HepG2 (cell line): ENCODE measurements around the gene TRIM4. TPM values are rescaled to one million over a fixed set of nuclear protein-coding genes. Genes with fewer than 3 reads are reported as not detected.

Experiments used
- CCAR2 ChIP-seq: fragments of 200-400 bp; formaldehyde crosslinking; optimal IDR thresholded peaks from 2 replicates; pipeline ENCODE3; 2018; ENCODE audit warnings: low read depth, mild to moderate bottlenecking, low read length, moderate library complexity
- CHCHD3 ChIP-seq: sonication (generic); formaldehyde crosslinking; IDR thresholded peaks from 2 replicates; pipeline ENCODE4 v1.8.0; 2022; ENCODE audit warnings: mild to moderate bottlenecking, missing genetic modification reagents, moderate library complexity
- CREB1 ChIP-seq, 2 experiments: fragments of 450-650 bp in 1 of 2; IDR thresholded peaks; 2 replicates each; pipeline ENCODE4 v1.6.1; 2016 to 2017; ENCODE audit warnings: control low read depth in 1 of 2, mild to moderate bottlenecking in 1 of 2, missing compliant biosample characterization in 1 of 2, missing genetic modification characterization in 1 of 2
- ELF1 ChIP-seq: sonication (generic); formaldehyde crosslinking; IDR thresholded peaks from 2 replicates; pipeline ENCODE4 v1.4.0; 2020; ENCODE audit warnings: missing genetic modification reagents
- KDM3A ChIP-seq: IDR thresholded peaks from 2 replicates; pipeline ENCODE4 v1.6.1; 2018; ENCODE audit warnings: low read depth, missing compliant biosample characterization
- KMT2B ChIP-seq: IDR thresholded peaks from 2 replicates; pipeline ENCODE4 v1.6.1; 2016; ENCODE audit warnings: missing genetic modification reagents, missing compliant biosample characterization
- MTF1 ChIP-seq: sonication (generic); formaldehyde crosslinking; IDR thresholded peaks from 2 replicates; pipeline ENCODE4 v1.5.0; 2020; ENCODE audit warnings: missing genetic modification reagents
- MXI1 ChIP-seq: IDR thresholded peaks from 3 replicates; pipeline ENCODE4 v1.6.1; 2012; ENCODE audit warnings: low read depth, low read length, inconsistent platforms, borderline replicate concordance
- PHF21A ChIP-seq: sonication (generic); formaldehyde crosslinking; IDR thresholded peaks from 2 replicates; pipeline ENCODE4 v1.5.0; 2020; ENCODE audit warnings: mild to moderate bottlenecking, missing genetic modification reagents
- PRPF4 ChIP-seq: fragments of 200-400 bp; formaldehyde crosslinking; IDR thresholded peaks from 2 replicates; pipeline ENCODE4 v1.6.1; 2016; ENCODE audit warnings: low read length, low read depth; ENCODE audit not compliant: poor library complexity, severe bottlenecking
- RELA ChIP-seq: sonication (generic); formaldehyde crosslinking; IDR thresholded peaks from 2 replicates; pipeline ENCODE4 v1.4.0; 2020; ENCODE audit warnings: missing genetic modification reagents
- REPIN1 ChIP-seq: sonication (generic); formaldehyde crosslinking; IDR thresholded peaks from 2 replicates; pipeline ENCODE4 v1.8.0; 2022; ENCODE audit warnings: missing genetic modification reagents, low read depth, mild to moderate bottlenecking, borderline replicate concordance
- SCMH1 ChIP-seq: sonication (generic); formaldehyde crosslinking; IDR thresholded peaks from 2 replicates; pipeline ENCODE4 v1.9.0; 2021; ENCODE audit warnings: missing genetic modification reagents, mild to moderate bottlenecking, borderline replicate concordance
- SRY ChIP-seq: sonication (generic); formaldehyde crosslinking; IDR thresholded peaks from 2 replicates; pipeline ENCODE4 v1.8.0; 2022; ENCODE audit warnings: mild to moderate bottlenecking, missing genetic modification reagents
- ZFP36L1 ChIP-seq: sonication (generic); formaldehyde crosslinking; IDR thresholded peaks from 2 replicates; pipeline ENCODE4 v1.8.0; 2022; ENCODE audit warnings: mild to moderate bottlenecking, missing genetic modification reagents, moderate library complexity
- ZNF136 ChIP-seq: sonication (generic); formaldehyde crosslinking; IDR thresholded peaks from 2 replicates; pipeline ENCODE4 v1.8.1; 2022; ENCODE audit warnings: low read depth, mild to moderate bottlenecking, moderate library complexity, missing genetic modification reagents
- ZNF557 ChIP-seq: sonication (generic); formaldehyde crosslinking; IDR thresholded peaks from 2 replicates; pipeline ENCODE4 v1.4.0; 2020; ENCODE audit warnings: missing genetic modification reagents
- ZNF749 ChIP-seq: sonication (generic); formaldehyde crosslinking; IDR thresholded peaks from 2 replicates; pipeline ENCODE4 v1.8.0; 2022; ENCODE audit warnings: mild to moderate bottlenecking, missing genetic modification reagents, moderate library complexity, borderline replicate concordance
- polyA plus RNA-seq, 8 experiments: library from polyadenylated mRNA; depleted of rRNA in 3 of 8; stranded (reverse) in 7 of 8; unstranded in 1 of 8; fragments of >200 nt; fragmentation: Illumina TruSeq in 4 of 8; extraction: Trizol in 4 of 8; gene quantifications; 2 replicates each; pipeline versions ENCODE4 v1.2.1 to v1.2.3, GENCODE V29; 2011 to 2016; ENCODE audit warnings: low read depth in 4 of 8, missing spikeins in 1 of 8, mixed read lengths in 1 of 8; ENCODE audit not compliant: insufficient read depth in 1 of 8
- total RNA-seq, 5 experiments: library from RNA; depleted of rRNA; stranded (reverse); fragments of >200 nt; fragmentation: Illumina TruSeq; extraction: Trizol; gene quantifications; 2 replicates each; pipeline ENCODE4 v1.2.3, GENCODE V29; 2016; ENCODE audit warnings: low read depth in 1 of 5
- TF ChIP-seq, protein P1 (sequence below): sonication (generic); formaldehyde crosslinking; IDR thresholded peaks from 2 replicates; pipeline ENCODE4 v1.5.1; 2020; ENCODE audit warnings: missing genetic modification reagents, mild to moderate bottlenecking, borderline replicate concordance
- TF ChIP-seq, protein P2 (sequence below): IDR thresholded peaks from 2 replicates; pipeline ENCODE4 v1.6.1; 2016
- TF ChIP-seq, protein P3 (sequence below): sonication (generic); formaldehyde crosslinking; IDR thresholded peaks from 2 replicates; pipeline ENCODE4 v1.4.0; 2020; ENCODE audit warnings: mild to moderate bottlenecking, missing genetic modification reagents, borderline replicate concordance
- TF ChIP-seq, protein P4 (sequence below): sonication (generic); formaldehyde crosslinking; IDR thresholded peaks from 2 replicates; pipeline ENCODE4 v1.5.0; 2020; ENCODE audit warnings: missing genetic modification reagents
- TF ChIP-seq, protein P5 (sequence below): sonication (generic); formaldehyde crosslinking; IDR thresholded peaks from 2 replicates; pipeline ENCODE4 v1.4.0; 2020; ENCODE audit warnings: missing genetic modification reagents

Gene TRIM4
- total and polyA plus RNA-seq, 2 of the 13 experiments (the other 11 are each of a cell fraction or from before 2014, with no cell fraction given): 17.6 to 21.7 TPM

DNA sequence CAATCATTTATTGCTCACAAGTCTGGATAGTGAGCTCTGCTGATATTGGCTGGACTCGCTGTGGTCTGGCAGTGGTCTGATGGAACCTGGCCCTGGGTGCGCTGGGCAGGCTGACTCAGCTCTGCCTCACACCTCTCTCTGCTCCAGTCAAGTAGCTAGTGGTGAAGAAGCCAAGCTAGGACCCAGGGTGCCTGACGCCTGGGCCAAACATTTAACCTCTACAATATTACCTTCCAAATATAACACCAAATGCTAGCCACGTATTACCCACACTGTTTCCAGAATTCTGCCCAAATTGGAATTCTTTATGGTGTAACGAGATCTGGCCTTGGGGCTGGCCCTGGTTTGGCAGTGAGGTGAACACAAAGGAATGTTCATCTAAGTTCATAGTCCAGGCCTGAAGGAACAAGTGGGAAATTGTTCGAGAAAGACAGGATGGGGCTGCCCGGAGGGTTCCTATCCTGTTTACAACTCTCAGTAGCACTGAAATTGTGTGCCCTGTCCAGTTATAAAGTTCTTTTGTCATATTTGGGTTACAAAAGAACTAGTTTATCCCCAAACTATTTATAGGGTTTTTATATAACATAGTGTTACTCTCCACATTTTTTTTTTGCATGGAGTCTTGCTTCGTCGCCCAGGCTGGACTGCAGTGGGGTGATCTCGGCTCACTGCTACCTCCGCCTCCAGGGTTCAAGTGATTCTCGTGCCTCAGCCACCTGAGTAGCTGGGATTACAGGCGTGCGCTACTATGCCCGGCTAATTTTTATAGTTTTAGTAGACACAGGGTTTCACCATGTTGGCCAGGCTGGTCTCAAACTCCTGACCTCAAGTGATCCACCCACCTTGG lies 58.8 kb downstream of the TRIM4 start (continued):
- TF ChIP-seq CREB1 (IDR thresholded peaks at IDR 0.05): no peak
- TF ChIP-seq CREB1 (CRISPR knock-in tag; IDR thresholded peaks at IDR 0.05): 0 out of 2 replicates have a peak, but pooled peaks have one; percentile 38
- 0 out of 2 replicates have a peak, but pooled peaks have one; percentile 34 for TF ChIP-seq REPIN1 (CRISPR knock-in tag)
- TF ChIP-seq, protein P1, sequence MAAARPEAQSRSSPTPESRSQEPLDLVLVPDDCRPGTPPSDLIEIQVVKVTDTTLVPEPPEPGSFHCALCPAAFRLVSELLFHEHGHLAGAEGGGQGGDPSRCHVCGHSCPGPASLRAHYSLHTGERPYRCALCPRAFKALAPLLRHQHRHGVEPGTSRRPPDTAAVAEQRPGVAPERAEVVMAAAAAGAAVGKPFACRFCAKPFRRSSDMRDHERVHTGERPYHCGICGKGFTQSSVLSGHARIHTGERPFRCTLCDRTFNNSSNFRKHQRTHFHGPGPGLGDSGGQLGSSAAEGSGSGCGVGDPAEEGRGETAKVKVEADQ: peak; percentile 26; the same call in 1 of the 2 replicates
- TF ChIP-seq CHCHD3 (CRISPR knock-in tag): no peak
- TF ChIP-seq, protein P2, sequence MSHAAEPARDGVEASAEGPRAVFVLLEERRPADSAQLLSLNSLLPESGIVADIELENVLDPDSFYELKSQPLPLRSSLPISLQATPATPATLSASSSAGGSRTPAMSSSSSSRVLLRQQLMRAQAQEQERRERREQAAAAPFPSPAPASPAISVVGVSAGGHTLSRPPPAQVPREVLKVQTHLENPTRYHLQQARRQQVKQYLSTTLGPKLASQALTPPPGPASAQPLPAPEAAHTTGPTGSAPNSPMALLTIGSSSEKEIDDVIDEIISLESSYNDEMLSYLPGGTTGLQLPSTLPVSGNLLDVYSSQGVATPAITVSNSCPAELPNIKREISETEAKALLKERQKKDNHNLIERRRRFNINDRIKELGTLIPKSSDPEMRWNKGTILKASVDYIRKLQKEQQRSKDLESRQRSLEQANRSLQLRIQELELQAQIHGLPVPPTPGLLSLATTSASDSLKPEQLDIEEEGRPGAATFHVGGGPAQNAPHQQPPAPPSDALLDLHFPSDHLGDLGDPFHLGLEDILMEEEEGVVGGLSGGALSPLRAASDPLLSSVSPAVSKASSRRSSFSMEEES (CRISPR knock-in tag): peak; percentile 16; the same call in 1 of the 2 replicates
- TF ChIP-seq CCAR2: no peak
- peak; percentile 85; the same call in 1 of the 2 replicates for TF ChIP-seq ZFP36L1
- no peak for TF ChIP-seq KMT2B (CRISPR knock-in tag)
- TF ChIP-seq PHF21A (CRISPR knock-in tag): peak; percentile 88
- TF ChIP-seq, protein P3, sequence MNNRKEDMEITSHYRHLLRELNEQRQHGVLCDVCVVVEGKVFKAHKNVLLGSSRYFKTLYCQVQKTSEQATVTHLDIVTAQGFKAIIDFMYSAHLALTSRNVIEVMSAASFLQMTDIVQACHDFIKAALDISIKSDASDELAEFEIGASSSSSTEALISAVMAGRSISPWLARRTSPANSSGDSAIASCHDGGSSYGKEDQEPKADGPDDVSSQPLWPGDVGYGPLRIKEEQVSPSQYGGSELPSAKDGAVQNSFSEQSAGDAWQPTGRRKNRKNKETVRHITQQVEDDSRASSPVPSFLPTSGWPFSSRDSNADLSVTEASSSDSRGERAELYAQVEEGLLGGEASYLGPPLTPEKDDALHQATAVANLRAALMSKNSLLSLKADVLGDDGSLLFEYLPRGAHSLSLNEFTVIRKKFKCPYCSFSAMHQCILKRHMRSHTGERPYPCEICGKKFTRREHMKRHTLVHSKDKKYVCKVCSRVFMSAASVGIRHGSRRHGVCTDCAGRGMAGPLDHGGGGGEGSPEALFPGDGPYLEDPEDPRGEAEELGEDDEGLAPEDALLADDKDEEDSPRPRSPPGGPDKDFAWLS (CRISPR knock-in tag): no peak
- TF ChIP-seq RELA: no peak
- no peak for TF ChIP-seq ZNF557
- TF ChIP-seq MTF1 (CRISPR knock-in tag): no peak
- no peak for TF ChIP-seq ZNF749 (CRISPR knock-in tag)
- no peak for TF ChIP-seq KDM3A (CRISPR knock-in tag)
- 0 out of 2 replicates have a peak, but pooled peaks have one; percentile 16 for TF ChIP-seq ELF1 (CRISPR knock-in tag)
- TF ChIP-seq, protein P4, sequence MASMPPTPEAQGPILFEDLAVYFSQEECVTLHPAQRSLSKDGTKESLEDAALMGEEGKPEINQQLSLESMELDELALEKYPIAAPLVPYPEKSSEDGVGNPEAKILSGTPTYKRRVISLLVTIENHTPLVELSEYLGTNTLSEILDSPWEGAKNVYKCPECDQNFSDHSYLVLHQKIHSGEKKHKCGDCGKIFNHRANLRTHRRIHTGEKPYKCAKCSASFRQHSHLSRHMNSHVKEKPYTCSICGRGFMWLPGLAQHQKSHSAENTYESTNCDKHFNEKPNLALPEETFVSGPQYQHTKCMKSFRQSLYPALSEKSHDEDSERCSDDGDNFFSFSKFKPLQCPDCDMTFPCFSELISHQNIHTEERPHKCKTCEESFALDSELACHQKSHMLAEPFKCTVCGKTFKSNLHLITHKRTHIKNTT (CRISPR knock-in tag): no peak
- TF ChIP-seq PRPF4: no peak
- TF ChIP-seq, protein P5, sequence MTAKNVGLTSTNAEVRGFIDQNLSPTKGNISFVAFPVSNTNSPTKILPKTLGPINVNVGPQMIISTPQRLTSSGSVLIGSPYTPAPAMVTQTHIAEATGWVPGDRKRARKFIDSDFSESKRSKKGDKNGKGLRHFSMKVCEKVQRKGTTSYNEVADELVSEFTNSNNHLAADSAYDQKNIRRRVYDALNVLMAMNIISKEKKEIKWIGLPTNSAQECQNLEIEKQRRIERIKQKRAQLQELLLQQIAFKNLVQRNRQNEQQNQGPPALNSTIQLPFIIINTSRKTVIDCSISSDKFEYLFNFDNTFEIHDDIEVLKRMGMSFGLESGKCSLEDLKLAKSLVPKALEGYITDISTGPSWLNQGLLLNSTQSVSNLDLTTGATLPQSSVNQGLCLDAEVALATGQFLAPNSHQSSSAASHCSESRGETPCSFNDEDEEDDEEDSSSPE (CRISPR knock-in tag): no peak
- no peak for TF ChIP-seq ZNF136 (CRISPR knock-in tag)
- TF ChIP-seq MXI1: 0 out of 3 replicates have a peak, but pooled peaks have one; percentile 11
- no peak for TF ChIP-seq SCMH1 (CRISPR knock-in tag)
- 0 out of 2 replicates have a peak, but pooled peaks have one; percentile 62 for TF ChIP-seq SRY (CRISPR knock-in tag)
